ENCODE data around the gene CYFIP1. TPM values are rescaled to one million over a fixed set of nuclear protein-coding genes. Genes with fewer than 3 reads are reported as not detected.
A peak's percentile ranks its signal among the peaks of the same experiment; 100 is the strongest.

Gene CYFIP1
- total RNA-seq, 1 experiment from 2014 or later: 79.2 TPM

DNA sequence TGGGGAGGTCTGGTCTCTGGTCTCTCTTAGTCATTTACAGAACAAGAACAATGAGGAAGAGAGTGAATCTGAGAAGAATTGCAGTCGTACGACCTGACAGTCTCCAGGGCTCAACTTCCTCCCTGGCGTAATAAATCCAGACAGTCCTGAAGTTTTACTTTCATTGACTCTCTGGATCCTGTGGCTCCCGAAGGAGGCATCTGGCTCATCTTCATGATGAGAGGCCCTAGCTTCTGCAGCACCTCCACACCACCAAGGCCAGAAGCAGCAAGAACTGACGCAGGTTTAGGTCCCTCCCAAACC lies 11.8 kb upstream of the CYFIP1 start (continued):
- TF ChIP-seq, protein P1, sequence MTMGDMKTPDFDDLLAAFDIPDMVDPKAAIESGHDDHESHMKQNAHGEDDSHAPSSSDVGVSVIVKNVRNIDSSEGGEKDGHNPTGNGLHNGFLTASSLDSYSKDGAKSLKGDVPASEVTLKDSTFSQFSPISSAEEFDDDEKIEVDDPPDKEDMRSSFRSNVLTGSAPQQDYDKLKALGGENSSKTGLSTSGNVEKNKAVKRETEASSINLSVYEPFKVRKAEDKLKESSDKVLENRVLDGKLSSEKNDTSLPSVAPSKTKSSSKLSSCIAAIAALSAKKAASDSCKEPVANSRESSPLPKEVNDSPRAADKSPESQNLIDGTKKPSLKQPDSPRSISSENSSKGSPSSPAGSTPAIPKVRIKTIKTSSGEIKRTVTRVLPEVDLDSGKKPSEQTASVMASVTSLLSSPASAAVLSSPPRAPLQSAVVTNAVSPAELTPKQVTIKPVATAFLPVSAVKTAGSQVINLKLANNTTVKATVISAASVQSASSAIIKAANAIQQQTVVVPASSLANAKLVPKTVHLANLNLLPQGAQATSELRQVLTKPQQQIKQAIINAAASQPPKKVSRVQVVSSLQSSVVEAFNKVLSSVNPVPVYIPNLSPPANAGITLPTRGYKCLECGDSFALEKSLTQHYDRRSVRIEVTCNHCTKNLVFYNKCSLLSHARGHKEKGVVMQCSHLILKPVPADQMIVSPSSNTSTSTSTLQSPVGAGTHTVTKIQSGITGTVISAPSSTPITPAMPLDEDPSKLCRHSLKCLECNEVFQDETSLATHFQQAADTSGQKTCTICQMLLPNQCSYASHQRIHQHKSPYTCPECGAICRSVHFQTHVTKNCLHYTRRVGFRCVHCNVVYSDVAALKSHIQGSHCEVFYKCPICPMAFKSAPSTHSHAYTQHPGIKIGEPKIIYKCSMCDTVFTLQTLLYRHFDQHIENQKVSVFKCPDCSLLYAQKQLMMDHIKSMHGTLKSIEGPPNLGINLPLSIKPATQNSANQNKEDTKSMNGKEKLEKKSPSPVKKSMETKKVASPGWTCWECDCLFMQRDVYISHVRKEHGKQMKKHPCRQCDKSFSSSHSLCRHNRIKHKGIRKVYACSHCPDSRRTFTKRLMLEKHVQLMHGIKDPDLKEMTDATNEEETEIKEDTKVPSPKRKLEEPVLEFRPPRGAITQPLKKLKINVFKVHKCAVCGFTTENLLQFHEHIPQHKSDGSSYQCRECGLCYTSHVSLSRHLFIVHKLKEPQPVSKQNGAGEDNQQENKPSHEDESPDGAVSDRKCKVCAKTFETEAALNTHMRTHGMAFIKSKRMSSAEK (CRISPR knock-in tag; IDR thresholded peaks at IDR 0.05; ENCODE audit: borderline replicate concordance): no peak

DNA sequence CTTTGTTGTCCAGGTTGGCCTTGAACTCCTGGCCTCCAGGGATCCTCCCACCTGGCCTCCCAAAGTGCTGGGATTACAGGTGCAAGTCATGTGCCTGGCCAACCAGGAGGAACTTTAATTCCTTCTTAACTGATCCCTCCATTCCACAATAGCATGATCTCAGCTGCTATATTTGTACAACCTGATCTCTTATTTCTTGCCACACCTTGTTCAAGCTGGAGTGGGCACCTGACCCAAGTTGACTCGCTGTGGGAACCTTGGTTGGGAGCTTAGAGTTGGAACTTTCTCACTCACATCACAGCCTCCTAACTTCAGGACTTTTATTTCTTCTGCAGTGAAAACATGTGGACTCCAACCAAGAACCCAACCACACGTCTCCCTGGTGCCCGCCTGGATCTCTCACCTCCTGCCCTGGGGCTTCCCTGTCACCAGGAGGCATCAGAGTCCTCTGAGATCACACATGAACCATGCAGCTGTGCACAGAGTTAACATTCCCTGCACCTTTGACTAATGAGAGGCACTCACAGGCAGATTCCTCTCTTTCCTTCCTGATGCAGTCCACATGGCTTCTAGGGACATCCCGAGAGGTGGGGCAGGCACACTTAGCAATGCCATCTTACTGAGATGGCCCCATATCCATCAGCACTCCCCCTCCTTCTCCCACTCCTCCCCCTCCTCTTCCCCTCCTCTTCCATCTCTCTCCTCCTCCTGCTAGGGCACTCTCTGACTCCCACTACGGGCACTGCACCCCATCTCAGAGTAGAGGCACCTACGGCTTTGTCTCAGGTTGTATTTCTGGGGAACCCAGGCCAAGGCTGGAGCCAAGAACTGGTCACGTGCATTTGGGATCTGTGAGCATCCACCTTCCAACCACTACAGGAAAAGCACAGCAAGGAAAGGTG lies 9.7 kb upstream of the CYFIP1 start:
- H3K36me3 Mint-ChIP-seq: peaks cover 6% of the 10 kb centered on the region; the same call in 1 of the 2 replicates
- no peak overlapping the region for H3K4me3 Mint-ChIP-seq
- ChIA-PET CTCF (no interaction called here), POLR2A (no interaction called here)
- peak; percentile 32; the same call in 1 of the 2 replicates for ATAC-seq
- no peak for DNase-seq (ENCODE audit: low spot score)
- H3K4me1 Mint-ChIP-seq: no peaks in the 10 kb centered on the region
- no peaks in the 10 kb centered on the region for H3K9me3 Mint-ChIP-seq
- no peaks in the 10 kb centered on the region for H3K27me3 Mint-ChIP-seq (ENCODE audit: low read depth)
- no peak overlapping the region; the same call in 1 of the 2 replicates for H3K27ac Mint-ChIP-seq
- TF ChIP-seq SMAD4 (CRISPR knock-in tag; IDR thresholded peaks at IDR 0.05) (no peak), MYBL2 (CRISPR knock-in tag; IDR thresholded peaks at IDR 0.05) (no peak), ZNF219 (CRISPR knock-in tag; IDR thresholded peaks at IDR 0.05; ENCODE audit: borderline replicate concordance) (no peak), CREM (CRISPR knock-in tag; IDR thresholded peaks at IDR 0.05) (no peak), GRHL2 (CRISPR knock-in tag; IDR thresholded peaks at IDR 0.05; ENCODE audit: insufficient replicate concordance, severe bottlenecking) (no peak)
- TF ChIP-seq, protein P2, sequence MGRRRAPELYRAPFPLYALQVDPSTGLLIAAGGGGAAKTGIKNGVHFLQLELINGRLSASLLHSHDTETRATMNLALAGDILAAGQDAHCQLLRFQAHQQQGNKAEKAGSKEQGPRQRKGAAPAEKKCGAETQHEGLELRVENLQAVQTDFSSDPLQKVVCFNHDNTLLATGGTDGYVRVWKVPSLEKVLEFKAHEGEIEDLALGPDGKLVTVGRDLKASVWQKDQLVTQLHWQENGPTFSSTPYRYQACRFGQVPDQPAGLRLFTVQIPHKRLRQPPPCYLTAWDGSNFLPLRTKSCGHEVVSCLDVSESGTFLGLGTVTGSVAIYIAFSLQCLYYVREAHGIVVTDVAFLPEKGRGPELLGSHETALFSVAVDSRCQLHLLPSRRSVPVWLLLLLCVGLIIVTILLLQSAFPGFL (CRISPR knock-in tag; IDR thresholded peaks at IDR 0.05; ENCODE audit: borderline replicate concordance): no peak
- TF ChIP-seq, protein P3, sequence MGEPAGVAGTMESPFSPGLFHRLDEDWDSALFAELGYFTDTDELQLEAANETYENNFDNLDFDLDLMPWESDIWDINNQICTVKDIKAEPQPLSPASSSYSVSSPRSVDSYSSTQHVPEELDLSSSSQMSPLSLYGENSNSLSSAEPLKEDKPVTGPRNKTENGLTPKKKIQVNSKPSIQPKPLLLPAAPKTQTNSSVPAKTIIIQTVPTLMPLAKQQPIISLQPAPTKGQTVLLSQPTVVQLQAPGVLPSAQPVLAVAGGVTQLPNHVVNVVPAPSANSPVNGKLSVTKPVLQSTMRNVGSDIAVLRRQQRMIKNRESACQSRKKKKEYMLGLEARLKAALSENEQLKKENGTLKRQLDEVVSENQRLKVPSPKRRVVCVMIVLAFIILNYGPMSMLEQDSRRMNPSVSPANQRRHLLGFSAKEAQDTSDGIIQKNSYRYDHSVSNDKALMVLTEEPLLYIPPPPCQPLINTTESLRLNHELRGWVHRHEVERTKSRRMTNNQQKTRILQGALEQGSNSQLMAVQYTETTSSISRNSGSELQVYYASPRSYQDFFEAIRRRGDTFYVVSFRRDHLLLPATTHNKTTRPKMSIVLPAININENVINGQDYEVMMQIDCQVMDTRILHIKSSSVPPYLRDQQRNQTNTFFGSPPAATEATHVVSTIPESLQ (CRISPR knock-in tag; IDR thresholded peaks at IDR 0.05): no peak
- TF ChIP-seq, protein P4, sequence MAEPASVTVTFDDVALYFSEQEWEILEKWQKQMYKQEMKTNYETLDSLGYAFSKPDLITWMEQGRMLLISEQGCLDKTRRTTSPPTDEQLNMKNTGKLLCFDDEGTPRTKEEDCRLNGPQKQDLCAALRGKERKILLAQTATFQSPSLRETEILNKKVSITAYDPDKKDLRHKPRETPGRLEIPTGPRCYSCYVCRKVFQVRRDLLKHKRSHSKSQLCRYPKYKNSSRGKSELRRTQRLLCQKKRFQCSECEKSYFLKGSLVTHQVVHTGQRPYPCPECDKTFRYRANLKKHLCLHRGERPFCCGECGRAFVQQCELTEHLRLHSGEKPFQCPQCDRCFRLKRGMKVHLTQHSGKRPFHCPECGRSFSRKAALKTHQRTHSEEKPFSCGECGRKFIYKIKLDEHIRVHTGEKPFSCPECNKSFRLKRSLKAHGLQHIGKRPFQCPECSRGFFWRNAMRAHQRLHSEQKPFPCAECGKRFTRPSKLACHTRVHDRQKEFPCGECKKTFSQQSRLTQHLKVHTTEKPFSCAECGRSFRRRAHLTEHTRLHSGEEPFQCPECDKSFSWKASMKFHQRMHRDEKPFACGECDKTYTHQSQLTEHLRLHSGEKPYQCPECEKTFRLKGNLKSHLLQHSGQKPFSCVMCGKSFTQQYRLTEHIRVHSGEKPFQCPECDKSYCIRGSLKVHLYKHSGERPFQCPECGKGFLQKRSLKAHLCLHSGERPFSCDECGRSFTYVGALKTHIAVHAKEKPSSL (CRISPR knock-in tag; conservative IDR thresholded peaks at IDR 0.05): no peak
- TF ChIP-seq, protein P5, sequence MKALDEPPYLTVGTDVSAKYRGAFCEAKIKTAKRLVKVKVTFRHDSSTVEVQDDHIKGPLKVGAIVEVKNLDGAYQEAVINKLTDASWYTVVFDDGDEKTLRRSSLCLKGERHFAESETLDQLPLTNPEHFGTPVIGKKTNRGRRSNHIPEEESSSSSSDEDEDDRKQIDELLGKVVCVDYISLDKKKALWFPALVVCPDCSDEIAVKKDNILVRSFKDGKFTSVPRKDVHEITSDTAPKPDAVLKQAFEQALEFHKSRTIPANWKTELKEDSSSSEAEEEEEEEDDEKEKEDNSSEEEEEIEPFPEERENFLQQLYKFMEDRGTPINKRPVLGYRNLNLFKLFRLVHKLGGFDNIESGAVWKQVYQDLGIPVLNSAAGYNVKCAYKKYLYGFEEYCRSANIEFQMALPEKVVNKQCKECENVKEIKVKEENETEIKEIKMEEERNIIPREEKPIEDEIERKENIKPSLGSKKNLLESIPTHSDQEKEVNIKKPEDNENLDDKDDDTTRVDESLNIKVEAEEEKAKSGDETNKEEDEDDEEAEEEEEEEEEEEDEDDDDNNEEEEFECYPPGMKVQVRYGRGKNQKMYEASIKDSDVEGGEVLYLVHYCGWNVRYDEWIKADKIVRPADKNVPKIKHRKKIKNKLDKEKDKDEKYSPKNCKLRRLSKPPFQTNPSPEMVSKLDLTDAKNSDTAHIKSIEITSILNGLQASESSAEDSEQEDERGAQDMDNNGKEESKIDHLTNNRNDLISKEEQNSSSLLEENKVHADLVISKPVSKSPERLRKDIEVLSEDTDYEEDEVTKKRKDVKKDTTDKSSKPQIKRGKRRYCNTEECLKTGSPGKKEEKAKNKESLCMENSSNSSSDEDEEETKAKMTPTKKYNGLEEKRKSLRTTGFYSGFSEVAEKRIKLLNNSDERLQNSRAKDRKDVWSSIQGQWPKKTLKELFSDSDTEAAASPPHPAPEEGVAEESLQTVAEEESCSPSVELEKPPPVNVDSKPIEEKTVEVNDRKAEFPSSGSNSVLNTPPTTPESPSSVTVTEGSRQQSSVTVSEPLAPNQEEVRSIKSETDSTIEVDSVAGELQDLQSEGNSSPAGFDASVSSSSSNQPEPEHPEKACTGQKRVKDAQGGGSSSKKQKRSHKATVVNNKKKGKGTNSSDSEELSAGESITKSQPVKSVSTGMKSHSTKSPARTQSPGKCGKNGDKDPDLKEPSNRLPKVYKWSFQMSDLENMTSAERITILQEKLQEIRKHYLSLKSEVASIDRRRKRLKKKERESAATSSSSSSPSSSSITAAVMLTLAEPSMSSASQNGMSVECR (CRISPR knock-in tag; IDR thresholded peaks at IDR 0.05; ENCODE audit: borderline replicate concordance): no peak
- TF ChIP-seq, protein P6, sequence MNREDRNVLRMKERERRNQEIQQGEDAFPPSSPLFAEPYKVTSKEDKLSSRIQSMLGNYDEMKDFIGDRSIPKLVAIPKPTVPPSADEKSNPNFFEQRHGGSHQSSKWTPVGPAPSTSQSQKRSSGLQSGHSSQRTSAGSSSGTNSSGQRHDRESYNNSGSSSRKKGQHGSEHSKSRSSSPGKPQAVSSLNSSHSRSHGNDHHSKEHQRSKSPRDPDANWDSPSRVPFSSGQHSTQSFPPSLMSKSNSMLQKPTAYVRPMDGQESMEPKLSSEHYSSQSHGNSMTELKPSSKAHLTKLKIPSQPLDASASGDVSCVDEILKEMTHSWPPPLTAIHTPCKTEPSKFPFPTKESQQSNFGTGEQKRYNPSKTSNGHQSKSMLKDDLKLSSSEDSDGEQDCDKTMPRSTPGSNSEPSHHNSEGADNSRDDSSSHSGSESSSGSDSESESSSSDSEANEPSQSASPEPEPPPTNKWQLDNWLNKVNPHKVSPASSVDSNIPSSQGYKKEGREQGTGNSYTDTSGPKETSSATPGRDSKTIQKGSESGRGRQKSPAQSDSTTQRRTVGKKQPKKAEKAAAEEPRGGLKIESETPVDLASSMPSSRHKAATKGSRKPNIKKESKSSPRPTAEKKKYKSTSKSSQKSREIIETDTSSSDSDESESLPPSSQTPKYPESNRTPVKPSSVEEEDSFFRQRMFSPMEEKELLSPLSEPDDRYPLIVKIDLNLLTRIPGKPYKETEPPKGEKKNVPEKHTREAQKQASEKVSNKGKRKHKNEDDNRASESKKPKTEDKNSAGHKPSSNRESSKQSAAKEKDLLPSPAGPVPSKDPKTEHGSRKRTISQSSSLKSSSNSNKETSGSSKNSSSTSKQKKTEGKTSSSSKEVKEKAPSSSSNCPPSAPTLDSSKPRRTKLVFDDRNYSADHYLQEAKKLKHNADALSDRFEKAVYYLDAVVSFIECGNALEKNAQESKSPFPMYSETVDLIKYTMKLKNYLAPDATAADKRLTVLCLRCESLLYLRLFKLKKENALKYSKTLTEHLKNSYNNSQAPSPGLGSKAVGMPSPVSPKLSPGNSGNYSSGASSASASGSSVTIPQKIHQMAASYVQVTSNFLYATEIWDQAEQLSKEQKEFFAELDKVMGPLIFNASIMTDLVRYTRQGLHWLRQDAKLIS (CRISPR knock-in tag; IDR thresholded peaks at IDR 0.05; ENCODE audit: borderline replicate concordance): no peak
- TF ChIP-seq, protein P7, sequence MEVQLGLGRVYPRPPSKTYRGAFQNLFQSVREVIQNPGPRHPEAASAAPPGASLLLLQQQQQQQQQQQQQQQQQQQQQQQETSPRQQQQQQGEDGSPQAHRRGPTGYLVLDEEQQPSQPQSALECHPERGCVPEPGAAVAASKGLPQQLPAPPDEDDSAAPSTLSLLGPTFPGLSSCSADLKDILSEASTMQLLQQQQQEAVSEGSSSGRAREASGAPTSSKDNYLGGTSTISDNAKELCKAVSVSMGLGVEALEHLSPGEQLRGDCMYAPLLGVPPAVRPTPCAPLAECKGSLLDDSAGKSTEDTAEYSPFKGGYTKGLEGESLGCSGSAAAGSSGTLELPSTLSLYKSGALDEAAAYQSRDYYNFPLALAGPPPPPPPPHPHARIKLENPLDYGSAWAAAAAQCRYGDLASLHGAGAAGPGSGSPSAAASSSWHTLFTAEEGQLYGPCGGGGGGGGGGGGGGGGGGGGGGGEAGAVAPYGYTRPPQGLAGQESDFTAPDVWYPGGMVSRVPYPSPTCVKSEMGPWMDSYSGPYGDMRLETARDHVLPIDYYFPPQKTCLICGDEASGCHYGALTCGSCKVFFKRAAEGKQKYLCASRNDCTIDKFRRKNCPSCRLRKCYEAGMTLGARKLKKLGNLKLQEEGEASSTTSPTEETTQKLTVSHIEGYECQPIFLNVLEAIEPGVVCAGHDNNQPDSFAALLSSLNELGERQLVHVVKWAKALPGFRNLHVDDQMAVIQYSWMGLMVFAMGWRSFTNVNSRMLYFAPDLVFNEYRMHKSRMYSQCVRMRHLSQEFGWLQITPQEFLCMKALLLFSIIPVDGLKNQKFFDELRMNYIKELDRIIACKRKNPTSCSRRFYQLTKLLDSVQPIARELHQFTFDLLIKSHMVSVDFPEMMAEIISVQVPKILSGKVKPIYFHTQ (CRISPR knock-in tag; IDR thresholded peaks at IDR 0.05): no peak

All from WTC11 (cell line).